22Rv1 (cell line): ENCODE results near the gene CARD11.

ENCODE experiments used
- ZFX ChIP-seq: fragments of 450-650 bp; IDR thresholded peaks from 2 replicates; pipeline ENCODE4 v1.6.1; 2017; ENCODE audit warnings: antibody characterized with exemption, borderline replicate concordance
- TF ChIP-seq, protein P1 (sequence below): fragments of 450-650 bp; IDR thresholded peaks from 2 replicates; pipeline ENCODE4 v1.5.1; 2017; ENCODE audit warnings: mild to moderate bottlenecking

DNA sequence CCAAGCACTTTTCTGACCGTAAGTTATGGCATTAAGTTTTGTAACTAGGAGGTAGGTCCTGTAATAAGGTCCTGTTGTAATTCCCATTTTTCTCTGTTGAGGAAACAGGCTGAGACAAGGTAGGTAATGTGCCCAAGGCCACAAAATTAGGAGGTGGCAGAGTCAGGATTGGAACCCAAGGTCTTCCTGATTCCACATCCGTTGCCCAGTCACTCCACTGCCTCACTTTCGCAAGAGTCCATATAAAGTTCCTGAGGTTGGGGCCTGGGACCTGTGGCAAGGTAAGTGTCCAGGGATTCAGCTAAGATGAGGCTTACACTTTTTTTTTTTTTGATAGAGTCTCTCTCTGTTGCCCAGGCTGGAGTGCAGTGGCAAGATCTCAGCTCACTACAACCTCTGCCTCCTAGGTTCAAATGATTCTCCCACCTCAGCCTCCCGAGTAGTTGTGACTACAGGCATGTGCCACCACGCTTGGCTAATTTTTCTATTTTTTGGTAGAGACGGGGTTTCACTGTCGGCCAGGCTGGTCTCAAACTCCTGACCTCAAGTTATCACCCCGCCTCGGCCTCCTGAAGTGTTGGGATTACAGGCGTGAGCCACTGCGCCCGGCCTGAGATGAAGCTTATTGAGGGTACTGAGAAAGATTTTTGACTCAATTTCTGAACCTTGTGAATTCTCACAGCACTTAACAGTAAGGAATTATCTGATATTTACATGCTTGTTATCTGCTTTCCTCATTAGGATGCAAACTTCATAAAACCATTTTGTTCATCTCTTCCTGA lies 179.3 kb downstream of the CARD11 start:
- TF ChIP-seq, protein P1, sequence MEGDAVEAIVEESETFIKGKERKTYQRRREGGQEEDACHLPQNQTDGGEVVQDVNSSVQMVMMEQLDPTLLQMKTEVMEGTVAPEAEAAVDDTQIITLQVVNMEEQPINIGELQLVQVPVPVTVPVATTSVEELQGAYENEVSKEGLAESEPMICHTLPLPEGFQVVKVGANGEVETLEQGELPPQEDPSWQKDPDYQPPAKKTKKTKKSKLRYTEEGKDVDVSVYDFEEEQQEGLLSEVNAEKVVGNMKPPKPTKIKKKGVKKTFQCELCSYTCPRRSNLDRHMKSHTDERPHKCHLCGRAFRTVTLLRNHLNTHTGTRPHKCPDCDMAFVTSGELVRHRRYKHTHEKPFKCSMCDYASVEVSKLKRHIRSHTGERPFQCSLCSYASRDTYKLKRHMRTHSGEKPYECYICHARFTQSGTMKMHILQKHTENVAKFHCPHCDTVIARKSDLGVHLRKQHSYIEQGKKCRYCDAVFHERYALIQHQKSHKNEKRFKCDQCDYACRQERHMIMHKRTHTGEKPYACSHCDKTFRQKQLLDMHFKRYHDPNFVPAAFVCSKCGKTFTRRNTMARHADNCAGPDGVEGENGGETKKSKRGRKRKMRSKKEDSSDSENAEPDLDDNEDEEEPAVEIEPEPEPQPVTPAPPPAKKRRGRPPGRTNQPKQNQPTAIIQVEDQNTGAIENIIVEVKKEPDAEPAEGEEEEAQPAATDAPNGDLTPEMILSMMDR = no peak
- no peak for TF ChIP-seq ZFX
